Uterus (tissue), 4 donors: ENCODE data around the gene PAPOLB. TPM values are rescaled to one million over a fixed set of nuclear protein-coding genes. Genes with fewer than 3 reads are reported as not detected.

ENCODE experiments used
- DNase-seq, 2 donors: peaks; one replicate each; pipeline ENCODE4 v3.0.0-alpha.2; 2019 to 2020
- H3K27ac ChIP-seq, 2 donors: fragments of 200-600 bp; sonication (generic); 1 replicate in 1 of 2; 2 replicates in 1 of 2; pipeline ENCODE4 v1.5.1; 2016 to 2018
- H3K27me3 ChIP-seq, 2 donors: fragments of 200-600 bp; sonication (generic); one replicate each; pipeline ENCODE4 v1.5.1; 2018 to 2019; ENCODE audit warnings: control low read depth in 1 of 2
- H3K36me3 ChIP-seq, 2 donors: fragments of 200-600 bp; sonication (generic); one replicate each; pipeline ENCODE4 v1.5.1; 2019; ENCODE audit warnings: control low read depth in 1 of 2
- H3K4me1 ChIP-seq, 2 donors: fragments of 200-600 bp; sonication (generic); one replicate each; pipeline ENCODE4 v1.5.1; 2018 to 2019; ENCODE audit warnings: control low read depth in 1 of 2
- H3K4me3 ChIP-seq, 2 donors: fragments of 200-600 bp; sonication (generic); 1 replicate in 1 of 2; 2 replicates in 1 of 2; pipeline ENCODE4 v1.5.1; 2018 to 2019; ENCODE audit warnings: mild to moderate bottlenecking in 1 of 2
- H3K9me3 ChIP-seq, 2 donors: fragments of 200-600 bp; sonication (generic); one replicate each; pipeline ENCODE4 v1.5.1; 2019; ENCODE audit warnings: control low read depth in 1 of 2
- CTCF ChIP-seq, 4 experiments: fragments of 200-600 bp in 2 of 4; fragments of 450-650 bp in 2 of 4; sonication (generic) in 2 of 4; IDR thresholded peaks; one replicate each; pipeline ENCODE4 v1.5.1; 2016 to 2019; ENCODE audit warnings: antibody characterized with exemption in 4 of 4, mild to moderate bottlenecking in 2 of 4, moderate library complexity in 1 of 4
- POLR2A ChIP-seq, 2 donors: fragments of 450-650 bp; IDR thresholded peaks; one replicate each; pipeline ENCODE4 v1.6.1; 2016; ENCODE audit warnings: antibody characterized with exemption in 2 of 2, mild to moderate bottlenecking in 1 of 2, moderate library complexity in 1 of 2
- intact Hi-C: fragments of 100-400 bp; cut with DNase I; formaldehyde crosslinking; loops from one replicate; pipeline ENCODE4 v1.15.1; 2023; ENCODE audit warnings: low total_unique reads
- total RNA-seq, 4 donors: library from RNA; depleted of rRNA in 3 of 4; stranded (reverse); fragments of >200 nt in 3 of 4; gene quantifications; one replicate each; pipeline versions ENCODE4 v1.1.0 to v1.2.4, GENCODE V29; 2014 to 2023
- donor health status: DM: yes; HTN: yes; CAD: no.

The PAPOLB gene
- total RNA-seq, 4 donors from 2014 or later, result 0.24 to 1.6 (median 0.29) TPM; not detected in 1

- TF ChIP-seq CTCF (IDR thresholded peaks at IDR 0.05) (no peak), POLR2A (IDR thresholded peaks at IDR 0.05) (no peak)
- no peak for DNase-seq
- H3K27me3 ChIP-seq, result no peaks in the 10 kb centered on the region
- H3K9me3 ChIP-seq, result no peaks in the 10 kb centered on the region
- no peak overlapping the region for H3K4me3 ChIP-seq
- no peak overlapping the region for H3K27ac ChIP-seq
- H3K36me3 ChIP-seq, result no peaks in the 10 kb centered on the region
- intact Hi-C loops, result no loop called here
- H3K4me1 ChIP-seq, result no peaks in the 10 kb centered on the region
Observed at GRCh38 chr7:4871930-4872675, 10.3 kb upstream of the PAPOLB start.

DNA sequence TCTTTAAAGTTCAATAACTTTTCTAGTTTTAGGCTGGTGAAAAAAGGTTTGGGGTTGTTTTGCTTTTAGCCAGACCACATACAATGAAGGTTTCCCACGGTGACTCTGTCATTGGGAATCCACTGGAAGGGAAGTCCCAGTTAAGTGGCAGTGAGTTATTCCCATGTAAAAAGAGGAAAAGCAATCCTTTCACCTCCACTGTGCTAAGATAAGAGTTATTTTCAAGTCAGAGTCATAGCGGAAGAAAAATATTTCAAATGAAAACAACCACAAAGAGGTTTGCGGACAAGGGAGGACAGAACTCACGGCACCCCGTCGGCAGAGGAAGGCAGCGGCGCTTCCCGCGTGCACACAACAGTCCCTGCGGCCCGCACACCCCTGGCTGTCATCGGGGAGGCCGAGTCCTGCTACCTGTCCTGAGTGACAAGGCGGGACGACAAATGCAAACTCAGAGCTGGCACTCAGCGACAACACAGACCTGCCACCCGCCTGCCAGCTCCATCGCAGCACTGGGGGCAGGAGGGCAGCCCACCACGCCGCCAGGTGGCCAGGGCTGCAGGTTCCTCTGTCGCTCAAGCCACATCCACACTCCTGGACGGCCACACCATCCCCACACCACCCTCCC is 9.3 kb upstream of the PAPOLB start:
- no peak overlapping the region for H3K27ac ChIP-seq
- H3K27me3 ChIP-seq, result no peaks in the 10 kb centered on the region
- no peaks in the 10 kb centered on the region for H3K9me3 ChIP-seq
- H3K36me3 ChIP-seq, result no peaks in the 10 kb centered on the region
- DNase-seq, result no peak
- intact Hi-C loops, result no loop called here
- TF ChIP-seq POLR2A (IDR thresholded peaks at IDR 0.05) (no peak), CTCF (IDR thresholded peaks at IDR 0.05) (no peak)
- H3K4me3 ChIP-seq, result no peak overlapping the region
- no peaks in the 10 kb centered on the region for H3K4me1 ChIP-seq

GRCh38 chr7:4868493-4868892 is 6.7 kb upstream of the PAPOLB start:
- H3K27me3 ChIP-seq, result no peaks in the 10 kb centered on the region
- no peaks in the 10 kb centered on the region for H3K36me3 ChIP-seq
- no peak for TF ChIP-seq CTCF (IDR thresholded peaks at IDR 0.05)
- no peak for DNase-seq
- H3K9me3 ChIP-seq, result no peaks in the 10 kb centered on the region
- no peak overlapping the region for H3K4me3 ChIP-seq
- H3K4me1 ChIP-seq, result no peaks in the 10 kb centered on the region
- intact Hi-C loops, result no loop called here
- H3K27ac ChIP-seq, result no peak overlapping the region

GRCh38 chr7:4866528-4867496 is 5.0 kb upstream of the PAPOLB start:
- no peaks in the 10 kb centered on the region for H3K27me3 ChIP-seq
- intact Hi-C loops, result no loop called here
- no peaks in the 10 kb centered on the region for H3K36me3 ChIP-seq
- TF ChIP-seq CTCF (IDR thresholded peaks at IDR 0.05) (no peak), POLR2A (IDR thresholded peaks at IDR 0.05) (no peak)
- no peak for DNase-seq
- no peaks in the 10 kb centered on the region for H3K9me3 ChIP-seq
- no peak overlapping the region for H3K4me3 ChIP-seq
- H3K4me1 ChIP-seq, result no peaks in the 10 kb centered on the region
- no peak overlapping the region for H3K27ac ChIP-seq
